GM12864 (cell line): Measurements from ENCODE around the gene SPOCK1.

Source experiments
- DNase-seq: peaks from one replicate; pipeline ENCODE4 v3.0.0-alpha.2; 2011; ENCODE audit warnings: low read depth
- H3K4me3 ChIP-seq: 2 replicates; pipeline ENCODE4 v1.5.1; 2011; ENCODE audit warnings: mild to moderate bottlenecking, low read depth, low read length, control low read depth
- CTCF ChIP-seq: IDR thresholded peaks from 2 replicates; pipeline ENCODE4 v1.5.1; 2011; ENCODE audit warnings: low read depth, mild to moderate bottlenecking, moderate library complexity, low read length, control low read depth, inconsistent platforms; ENCODE audit errors: missing control alignments

The SPOCK1 gene

DNA sequence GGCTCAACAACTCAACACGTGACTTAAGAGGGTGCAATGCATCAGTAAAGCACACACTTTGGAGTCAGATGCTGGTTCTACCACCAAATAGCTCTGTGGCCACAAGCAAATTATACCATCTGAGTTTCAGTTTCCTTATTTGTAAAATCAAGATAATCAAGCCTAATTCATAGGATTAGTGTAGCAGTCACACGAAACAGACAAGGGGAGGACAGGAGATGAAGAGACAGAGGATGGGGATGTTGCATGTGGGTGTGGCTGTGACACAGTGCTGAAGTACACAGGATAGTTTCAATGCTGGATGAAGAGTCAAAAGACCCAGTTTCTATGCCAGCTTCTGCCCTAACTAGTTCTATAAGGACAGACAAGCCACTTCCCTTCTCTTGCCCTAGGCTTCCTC lies 60.2 kb downstream of the SPOCK1 start:
- no peak for DNase-seq
- no peak for TF ChIP-seq CTCF
- no peak overlapping the region for H3K4me3 ChIP-seq

- no peak for DNase-seq
- no peak overlapping the region for H3K4me3 ChIP-seq
- TF ChIP-seq CTCF: no peak
Observed at GRCh38 chr5:137437774-137438173, 61.4 kb downstream of the SPOCK1 start.

DNA sequence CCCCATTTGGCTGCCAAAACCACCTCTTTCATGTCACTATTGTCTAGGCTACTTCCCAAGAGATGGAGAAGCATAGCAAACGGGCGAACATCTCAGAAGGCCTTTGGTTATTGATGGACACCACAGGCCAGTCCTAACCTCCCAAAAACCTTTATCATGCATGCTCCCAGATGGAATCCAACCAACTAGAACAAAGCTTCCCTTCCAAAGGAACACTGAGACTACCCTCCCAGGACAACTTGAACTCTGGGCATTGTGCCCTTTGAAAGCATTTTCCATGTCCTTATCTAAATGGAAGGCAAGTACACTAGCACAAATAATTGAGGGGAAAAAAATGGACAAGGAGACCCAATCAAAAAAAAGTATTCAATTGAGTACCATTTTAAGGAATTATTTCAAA lies 65.6 kb downstream of the SPOCK1 start:
- H3K4me3 ChIP-seq: no peak overlapping the region
- TF ChIP-seq CTCF: no peak

GRCh38 chr5:137432376-137432775 lies 66.8 kb downstream of the SPOCK1 start:
- no peak for TF ChIP-seq CTCF

More for the DNA sequence above, 65.6 kb downstream of the SPOCK1 start:
- DNase-seq: no peak

DNA sequence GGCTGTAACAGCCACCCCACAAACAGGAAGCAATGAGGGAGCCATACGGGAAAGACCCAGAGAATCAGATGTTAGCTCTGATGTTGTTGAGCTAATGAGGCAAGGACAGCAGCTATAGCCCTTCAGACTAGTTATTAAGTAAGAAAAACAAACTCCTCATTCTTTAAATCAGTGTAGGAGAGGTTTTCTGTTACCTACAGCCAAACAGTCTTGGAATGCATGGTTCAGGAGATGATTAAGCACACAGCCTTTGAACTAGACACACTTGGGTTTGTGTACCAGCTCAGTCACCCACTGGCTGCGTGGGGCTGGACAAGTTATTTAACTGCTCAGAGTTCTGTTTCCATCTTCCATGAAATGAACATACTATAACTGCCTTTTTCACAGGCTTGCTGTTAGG lies 68.1 kb downstream of the SPOCK1 start:
- DNase-seq: no peak
- TF ChIP-seq CTCF: no peak
- no peak overlapping the region for H3K4me3 ChIP-seq

More at GRCh38 chr5:137432376-137432775, 66.8 kb downstream of the SPOCK1 start:
- H3K4me3 ChIP-seq: no peak overlapping the region
- no peak for DNase-seq

- no peak overlapping the region for H3K4me3 ChIP-seq
- DNase-seq: no peak
- no peak for TF ChIP-seq CTCF
Observed at GRCh38 chr5:137415231-137415681, 83.9 kb downstream of the SPOCK1 start.

- TF ChIP-seq CTCF: no peak
- DNase-seq: no peak
- H3K4me3 ChIP-seq: no peak overlapping the region
Observed at GRCh38 chr5:137414112-137414755, 84.9 kb downstream of the SPOCK1 start.
